Middle frontal gyrus (tissue), 1 donor: ENCODE data around the gene TPM1.
"Not testable (repeated sequence)": the region's sequence is repeated elsewhere in the genome, so short reads cannot be mapped to it uniquely, and the experiment has no call there.

Experiments
- DNase-seq: peaks from one replicate; pipeline ENCODE4 v3.0.0-alpha.2; 2015; ENCODE audit warnings: low spot score; ENCODE audit errors: extremely low spot score

The TPM1 gene

DNA sequence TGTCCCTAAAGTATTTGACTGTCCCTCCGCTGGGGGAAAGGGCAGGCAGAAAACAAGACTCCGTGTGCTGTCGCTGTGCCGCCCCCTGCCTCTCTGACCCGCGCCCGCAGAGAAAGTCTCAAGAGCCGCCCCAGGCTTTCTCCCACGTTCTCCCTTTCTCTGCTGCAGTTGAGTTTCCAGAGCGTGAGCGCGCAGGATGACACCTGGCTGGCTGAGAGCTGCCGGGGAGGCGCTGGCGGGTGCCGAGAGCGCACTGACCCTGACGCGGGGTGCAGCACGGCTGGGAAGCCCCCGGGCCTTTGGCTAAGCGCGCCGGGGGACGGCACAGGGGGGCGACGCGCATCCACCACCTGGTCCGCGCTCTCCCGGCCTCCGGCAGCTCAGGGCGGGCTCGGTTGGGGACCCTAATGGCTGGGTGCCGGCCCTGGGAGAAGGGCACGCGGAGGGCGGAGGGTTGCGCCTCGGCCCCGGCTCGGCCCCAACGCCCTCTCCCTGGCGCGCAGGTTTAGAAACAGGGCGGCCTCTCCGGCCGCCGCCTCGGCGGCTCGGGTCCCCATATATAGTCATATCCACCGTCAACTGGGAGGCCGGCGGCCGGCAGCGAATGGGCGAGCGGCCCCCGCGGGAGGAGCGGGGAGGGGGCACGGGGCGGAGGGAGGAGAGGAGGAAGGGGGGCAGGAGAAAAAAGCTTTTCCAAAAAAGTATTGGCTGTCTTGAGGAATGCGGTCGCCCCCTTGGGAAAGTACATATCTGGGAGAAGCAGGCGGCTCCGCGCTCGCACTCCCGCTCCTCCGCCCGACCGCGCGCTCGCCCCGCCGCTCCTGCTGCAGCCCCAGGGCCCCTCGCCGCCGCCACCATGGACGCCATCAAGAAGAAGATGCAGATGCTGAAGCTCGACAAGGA lies at the start of gene TPM1:
TSS of gene TPM1 (plus strand) at position 774 of the 903 bp plus-strand sequence. CDS start at position 857, 83 bp downstream.
- no peak for DNase-seq

DNA sequence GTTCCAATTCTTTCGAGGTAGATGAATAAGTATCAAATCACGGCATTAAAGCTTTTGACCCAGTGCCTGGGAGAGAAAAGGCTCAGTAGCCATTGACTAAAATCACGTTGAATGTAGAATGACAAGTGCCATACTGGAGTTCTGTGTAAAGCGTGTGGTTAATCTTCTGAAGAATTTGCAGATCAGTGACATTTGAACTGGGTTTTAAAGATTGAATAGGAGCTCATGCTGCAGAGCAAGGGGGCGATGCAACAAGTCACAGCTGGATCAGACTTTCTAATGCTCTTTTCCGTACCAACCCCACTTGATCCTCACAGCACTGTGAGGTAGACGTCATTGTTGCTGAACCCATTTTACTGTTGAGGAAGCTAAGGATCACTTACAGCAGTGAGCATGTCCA lies 49.5 kb upstream of the TPM1 start:
- no peak for DNase-seq

DNA sequence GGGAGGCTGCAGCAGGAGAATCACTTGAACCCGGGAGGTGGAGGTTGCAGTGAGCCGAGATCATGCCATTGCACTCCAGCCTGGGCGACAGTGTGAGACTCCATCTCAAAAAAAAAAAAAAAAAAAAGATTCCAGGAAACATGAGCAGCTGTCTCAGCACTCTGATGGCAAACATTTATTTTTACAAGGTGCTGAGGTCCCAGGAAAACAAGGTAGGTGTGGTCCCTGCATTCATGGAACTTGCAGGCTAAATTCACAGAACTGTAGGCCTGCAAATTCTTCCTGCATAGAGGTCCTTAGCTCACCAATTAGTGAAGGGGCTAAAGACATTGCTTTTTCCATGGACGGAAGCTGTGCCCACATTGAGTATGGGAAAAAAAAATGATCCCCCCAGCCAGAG lies 48.9 kb upstream of the TPM1 start:
- DNase-seq = not testable (repeated sequence)

DNA sequence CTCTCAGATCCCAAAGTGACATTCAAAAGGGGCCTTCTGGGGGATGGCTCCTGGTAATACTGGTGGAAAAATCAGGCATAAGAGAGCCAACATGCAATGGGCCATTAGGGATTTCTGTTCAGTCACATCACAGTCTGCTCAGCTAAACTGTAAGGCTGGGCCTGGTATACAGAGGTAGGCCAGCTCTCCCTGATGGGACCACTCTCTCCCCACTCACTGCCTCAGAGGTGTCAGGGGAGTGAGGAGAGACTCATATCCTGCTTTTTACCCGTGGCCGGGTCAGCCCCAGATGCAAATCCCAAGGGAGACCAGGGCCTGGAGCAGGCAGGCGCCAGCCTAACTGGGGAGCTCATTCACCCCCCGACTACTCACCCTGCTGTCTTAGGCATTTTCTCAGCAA lies 48.1 kb upstream of the TPM1 start:
- no peak for DNase-seq

DNA sequence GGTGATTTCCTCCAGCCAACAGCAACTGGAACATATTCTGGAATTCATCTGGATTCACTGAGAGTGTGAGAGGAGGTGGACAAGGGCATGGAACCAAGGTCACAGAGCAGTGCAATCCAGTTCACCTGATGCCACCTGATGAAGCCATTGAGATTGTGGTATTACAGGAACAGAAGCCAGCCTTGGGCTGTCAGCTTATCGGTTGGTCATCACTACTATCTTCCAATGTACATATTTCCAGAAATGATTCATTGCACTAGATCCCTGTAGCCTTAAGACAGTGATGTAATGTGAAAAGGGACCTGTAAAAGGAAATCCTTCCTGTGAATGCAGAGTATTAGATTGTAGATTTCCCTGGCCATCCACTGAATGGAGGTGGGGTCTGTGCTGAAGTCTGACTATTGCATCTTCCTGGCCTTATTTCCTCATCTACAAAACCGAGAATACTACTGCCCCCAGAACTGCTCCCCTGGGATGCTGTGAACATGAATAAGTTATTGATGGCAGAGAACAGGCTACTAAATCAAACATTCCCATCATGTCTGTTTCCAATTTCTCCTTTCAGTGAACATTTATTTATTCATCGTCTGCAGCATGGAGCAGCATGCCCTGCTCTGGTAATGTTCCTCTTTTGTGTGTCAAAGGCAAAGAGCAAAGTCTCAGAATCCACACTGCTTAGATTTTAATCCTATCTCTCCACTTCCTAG lies 47.4 kb upstream of the TPM1 start:
- no peak for DNase-seq

DNA sequence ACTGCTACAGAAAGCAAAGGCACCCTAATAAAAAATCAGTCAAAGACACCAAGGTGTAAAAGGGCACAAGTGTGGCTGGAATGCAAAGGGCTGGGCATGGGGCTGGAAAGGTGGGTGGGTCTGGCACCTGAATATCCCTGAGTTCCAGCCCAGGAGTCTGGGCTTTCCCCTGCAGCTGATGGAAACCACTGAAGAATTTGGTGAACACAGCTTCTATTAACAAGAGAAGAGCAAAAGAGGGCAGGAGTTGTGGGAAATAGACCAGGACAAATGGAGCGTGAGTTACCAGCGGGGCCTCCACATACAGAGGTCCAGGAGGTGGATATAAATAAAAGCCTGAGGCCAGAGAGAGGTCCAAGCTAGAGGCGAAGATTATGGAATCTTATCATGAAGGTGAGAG lies 45.1 kb upstream of the TPM1 start:
- no peak for DNase-seq

DNA sequence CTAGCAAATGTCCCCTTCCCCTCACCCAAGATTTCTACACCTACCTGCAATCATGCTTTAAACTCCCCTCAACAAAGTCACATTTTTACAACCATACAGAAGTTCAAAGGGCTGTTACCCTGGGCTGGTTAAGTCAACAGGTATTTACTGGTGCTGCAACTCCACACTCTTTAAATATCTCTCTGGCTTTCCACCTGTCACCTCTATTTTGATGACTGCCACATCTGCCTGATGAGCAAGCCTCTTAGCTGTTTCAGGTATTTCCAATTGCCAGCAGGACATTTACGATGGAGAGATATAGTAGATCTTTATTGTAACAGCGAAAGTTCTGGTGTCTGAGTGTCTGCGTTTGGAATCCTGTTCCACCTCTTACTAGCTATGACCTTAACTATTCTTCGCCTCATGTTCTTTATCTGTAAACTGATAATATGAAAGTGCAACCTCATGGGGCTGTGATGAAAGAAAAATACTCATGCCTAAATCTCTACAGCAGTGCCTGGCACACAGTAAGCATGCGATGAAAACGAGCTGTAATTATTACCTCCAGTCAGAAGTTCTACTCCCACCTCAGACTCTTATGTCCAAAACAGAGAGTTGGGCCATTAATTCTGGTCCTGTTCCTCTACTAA lies 44.2 kb upstream of the TPM1 start:
- no peak for DNase-seq

DNA sequence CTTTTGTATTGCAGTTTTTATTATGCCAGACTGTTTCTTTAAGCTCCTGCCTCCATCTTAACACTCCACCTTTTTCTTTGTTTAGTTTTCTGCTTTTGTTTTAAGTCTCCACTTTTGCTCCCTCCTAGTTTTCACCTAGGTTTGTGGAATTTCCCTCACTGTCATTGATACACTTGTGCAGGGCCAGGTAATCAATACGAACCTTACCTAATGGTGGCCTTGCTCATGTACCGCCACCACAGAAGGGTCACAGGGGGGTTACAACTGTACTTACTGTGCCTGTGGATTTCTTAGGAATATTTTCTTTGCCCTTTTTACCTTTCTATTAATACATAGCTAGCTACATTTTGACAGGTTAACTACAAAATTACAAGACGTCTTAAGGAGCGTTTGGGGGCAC lies 43.4 kb upstream of the TPM1 start:
- DNase-seq = no peak

DNA sequence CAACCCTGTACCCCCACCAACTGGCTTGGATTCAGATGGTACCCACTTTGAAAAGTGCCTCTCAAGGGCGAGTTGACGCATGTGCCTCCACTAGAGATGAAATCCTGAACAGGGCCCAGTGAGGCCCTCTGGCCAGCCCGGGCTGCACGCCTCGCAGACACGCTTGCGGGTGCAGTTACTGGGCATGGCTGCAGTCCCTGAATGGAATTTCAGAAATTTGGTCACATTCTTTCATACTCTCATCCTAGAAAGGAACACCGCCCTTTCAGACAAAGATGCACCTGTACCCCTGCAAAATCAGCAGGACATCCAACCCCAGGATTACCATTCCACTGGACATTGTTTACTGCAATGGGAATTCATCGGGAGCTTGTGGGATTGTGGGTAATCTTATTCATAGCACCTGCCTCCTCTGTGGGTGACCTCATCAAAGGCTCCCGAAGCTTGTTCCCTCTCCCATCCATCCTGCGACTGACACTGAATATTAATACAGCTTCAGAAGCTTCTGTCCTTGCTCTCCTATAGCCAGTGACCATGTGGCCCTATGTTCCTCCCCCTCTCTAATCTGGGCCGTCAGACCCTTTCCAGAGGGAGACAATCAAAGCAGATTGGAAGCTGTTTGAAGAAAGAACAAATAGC lies 42.5 kb upstream of the TPM1 start:
- no peak for DNase-seq

DNA sequence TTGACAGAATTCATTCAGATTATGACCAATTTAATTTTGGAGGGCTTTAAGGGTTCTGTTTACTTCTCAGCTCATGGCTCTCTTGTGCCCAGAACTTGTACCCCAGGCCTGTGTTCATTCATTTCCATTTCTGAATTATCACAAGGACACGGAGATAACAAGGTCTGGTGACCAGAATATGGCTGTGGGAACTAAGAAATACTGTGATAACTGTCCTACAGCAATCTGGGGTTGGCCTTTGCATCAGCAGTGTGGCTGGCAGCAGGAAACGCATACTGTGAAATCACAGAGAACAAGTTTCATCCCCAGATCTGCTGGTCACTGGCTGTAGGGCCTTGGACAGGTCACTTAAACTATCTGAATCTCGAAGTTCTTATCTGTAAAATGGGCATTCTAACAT lies 41.8 kb upstream of the TPM1 start:
- DNase-seq = no peak

DNA sequence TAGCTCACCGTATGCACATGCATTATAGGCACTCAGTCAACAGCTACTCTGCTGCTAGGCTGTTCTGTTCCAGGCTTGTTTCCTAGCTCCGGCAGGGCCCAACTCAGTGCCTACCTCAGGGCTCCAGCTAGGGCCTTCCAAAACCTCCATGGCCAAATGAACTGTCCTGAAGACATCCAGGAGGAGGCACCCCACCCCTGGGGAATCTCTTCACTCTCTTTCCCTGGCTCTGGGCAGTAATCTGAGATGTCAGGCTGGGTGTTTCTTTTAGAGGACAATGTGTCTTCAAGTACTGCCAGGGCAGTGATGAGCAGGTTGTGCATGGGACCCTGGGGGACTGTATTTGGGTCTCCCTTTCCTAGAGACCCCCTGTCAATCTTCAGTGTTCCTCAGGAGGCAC lies 38.3 kb upstream of the TPM1 start:
- DNase-seq = no peak

DNA sequence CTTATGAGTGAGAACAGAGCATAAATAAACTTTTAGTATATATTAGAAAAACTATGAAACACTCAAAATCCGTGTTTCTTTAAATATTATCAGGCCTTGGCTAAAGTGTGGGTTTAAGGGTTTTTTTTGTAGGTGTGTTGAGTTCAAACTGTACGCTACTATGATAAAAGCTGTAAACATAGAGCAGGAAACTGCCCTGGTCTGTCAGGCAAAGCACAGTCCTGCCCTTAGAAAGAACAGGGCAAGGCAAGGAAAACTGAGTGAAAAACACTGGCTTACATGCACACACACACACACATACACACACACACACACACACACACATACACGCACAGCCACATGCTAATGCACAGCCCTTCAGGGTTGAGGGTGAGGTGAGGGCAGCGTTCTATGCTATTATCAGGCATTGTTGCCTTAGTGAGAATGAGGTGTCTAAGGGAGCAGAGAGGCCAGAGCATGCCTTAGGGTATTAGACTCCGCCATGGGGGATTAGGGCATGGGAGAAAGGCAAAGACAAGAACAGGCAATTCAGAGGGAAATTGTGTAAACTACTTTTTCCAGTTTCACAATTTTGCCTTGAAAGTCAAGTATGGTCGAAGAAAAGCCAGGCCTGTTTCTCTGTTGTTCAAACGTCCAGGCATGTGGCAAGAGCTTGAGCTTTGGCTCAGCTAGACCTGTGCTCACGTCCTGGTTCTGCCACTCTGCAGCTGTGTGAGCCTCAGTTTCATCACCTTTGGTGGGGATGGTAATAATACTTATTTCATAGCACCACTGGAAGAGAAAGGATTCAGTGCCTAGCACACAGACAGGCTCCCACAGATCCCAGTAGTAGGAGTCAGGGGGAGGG lies 36.3 kb upstream of the TPM1 start:
- DNase-seq = no peak

DNA sequence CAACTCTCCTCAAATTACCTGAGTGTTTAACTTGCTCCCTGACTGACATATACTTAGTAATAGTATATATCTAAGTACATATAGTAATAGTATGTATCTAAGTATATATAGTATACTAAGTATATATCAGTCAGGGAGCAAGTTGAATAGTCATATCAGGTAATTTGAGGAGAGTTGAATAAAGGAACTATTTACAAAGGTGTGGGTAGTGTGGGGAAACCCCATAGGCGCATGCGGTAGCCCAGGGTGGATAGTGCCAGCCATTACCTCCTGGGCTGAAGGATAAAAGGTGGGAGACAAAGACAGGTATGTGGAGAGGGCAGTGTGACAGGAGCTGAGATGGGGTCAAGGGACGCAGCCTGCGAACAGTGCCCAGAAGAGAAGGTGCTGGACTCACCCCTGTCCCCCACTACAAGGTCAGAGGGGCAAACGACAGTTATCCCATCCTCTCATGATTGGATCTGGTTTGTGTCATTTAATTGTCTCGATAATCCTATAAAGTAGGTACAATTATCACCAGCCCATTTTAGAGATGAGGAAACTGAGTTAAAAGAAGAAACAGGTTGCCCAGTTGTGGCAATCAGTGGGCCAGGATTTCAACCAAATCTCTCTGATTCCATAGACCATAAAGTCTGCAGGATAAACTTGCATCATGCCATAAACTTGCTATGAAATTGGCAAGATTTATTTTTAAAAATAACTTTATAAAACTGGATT lies 34.1 kb upstream of the TPM1 start:
- DNase-seq = no peak

DNA sequence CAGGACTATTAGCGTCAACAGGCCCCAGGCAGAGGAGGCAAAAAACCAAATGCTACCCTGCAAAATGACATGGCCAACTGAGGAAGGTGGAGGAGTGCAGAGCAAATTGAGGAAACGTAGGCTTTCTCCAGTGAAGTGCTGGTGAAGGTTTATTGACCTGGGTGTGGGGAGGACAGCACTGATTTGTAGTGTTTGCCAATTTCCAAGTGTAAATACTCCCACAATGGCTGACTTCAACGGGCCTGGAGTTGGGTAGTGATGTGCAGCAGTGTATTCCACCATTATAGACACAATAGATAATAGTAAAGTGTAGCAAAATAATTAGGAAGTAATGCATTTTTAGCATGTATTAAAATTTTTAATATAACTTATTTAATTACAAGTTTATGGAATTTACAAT lies 32.2 kb upstream of the TPM1 start:
- no peak for DNase-seq

DNA sequence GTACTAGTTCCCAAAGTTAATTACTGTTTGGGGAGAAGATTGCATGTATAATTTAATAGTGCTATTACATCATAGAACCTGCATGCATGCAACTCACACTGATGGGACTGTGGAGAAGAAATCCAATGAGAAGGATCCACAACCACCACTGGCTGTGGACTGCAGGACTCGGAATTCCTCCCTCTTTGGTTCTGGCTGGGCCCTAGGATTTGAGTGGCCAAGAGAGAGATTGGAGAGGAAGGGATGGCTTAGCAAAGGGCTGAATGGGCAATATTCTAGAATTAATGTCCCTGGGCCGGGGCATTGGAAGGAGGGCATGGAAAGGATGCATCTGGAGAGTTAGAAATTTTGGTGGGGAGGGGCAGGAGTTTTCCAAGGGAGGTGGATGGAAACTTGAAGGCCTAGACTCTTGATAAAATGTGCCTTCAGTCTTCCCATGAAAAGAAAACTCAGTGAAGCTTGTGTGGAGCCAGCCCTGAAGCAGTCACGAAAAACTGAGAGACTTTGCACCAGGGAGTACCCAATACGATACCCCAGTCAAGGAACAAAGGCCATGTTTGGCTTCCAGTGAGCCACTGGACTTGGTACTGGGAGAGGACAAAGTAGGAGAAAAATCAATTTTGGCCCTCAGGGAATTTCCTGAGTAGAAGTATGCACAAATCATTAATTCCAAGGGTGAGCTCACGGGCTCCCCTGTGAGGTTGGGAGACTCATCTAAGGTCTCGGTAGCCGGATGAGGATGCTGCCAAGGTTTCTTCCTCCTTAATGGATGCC lies 31.4 kb upstream of the TPM1 start:
- DNase-seq = no peak

DNA sequence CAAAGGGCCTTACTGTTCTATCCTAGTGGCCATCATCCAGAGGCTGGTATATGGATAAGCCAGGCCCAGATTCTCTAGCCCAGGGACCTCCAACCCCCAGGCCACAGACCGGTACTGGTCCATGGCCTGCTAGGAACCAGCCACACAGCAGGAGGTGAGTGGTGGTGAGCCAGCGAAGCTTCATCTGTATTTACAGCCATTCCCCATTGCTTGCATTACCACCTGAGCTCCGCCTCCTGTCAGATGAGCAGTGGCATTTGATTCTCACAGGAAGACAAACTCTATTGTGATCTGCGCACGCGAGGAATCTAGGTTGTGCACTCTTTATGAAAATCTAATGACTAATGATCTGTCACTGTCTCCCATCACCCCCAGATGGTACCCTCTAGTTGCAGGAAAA lies 30.1 kb upstream of the TPM1 start:
- DNase-seq = no peak

DNA sequence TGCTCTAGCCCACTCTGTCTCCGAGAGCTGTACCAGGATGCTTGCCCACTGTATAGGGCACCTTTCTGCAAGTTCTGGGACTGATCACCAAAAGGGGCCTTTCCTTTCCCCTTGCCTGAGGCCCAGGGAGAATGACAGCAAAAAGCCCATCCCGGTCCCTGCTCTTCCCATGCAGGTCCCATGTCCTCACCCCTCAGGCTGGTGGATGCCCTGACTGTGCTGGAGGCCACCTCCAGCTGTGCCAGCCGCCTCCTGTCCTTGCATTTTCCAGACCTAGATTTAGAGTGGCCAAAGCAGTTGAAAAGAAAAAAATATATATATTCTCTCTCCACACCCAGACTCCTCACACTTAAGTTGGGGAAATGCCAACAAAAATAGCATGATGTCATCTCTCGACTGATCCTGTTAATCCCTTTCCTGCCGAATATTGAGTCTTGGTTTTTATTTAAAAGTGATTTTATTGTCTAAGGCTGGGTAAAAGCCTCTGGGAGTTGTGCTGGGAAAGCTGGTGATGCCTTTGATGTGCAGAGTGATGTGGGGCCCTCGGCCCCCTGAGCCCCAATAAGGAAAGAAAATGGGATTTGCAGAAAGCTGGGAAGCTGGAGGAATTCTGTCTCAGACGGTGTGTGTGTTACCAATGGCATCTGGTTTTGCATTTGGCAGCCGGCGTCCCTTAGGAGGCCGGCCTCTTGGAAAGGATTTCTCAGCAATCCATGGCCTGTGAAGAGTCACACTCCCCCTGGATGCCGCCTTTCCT lies 29.3 kb upstream of the TPM1 start:
- no peak for DNase-seq

DNA sequence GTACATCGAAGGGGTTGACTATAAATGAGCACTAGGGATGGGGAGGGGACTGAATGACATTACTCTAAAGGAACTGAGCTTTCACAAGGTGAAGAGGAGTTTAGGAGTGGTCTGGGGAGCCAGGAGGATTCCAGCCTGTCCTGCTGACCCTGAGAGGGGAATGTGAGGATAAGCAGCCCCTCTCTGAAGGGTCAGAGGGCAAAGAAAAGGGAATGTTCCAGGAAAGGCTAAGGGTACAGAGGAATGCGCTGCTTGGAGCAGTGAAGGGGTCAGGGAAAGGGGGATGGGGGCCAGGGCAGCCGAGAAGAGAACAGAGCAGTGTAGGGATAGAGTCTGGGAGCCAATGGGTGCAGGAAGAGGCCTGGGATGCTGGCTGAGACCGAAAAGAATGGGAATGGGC lies 28.0 kb upstream of the TPM1 start:
- DNase-seq = no peak

DNA sequence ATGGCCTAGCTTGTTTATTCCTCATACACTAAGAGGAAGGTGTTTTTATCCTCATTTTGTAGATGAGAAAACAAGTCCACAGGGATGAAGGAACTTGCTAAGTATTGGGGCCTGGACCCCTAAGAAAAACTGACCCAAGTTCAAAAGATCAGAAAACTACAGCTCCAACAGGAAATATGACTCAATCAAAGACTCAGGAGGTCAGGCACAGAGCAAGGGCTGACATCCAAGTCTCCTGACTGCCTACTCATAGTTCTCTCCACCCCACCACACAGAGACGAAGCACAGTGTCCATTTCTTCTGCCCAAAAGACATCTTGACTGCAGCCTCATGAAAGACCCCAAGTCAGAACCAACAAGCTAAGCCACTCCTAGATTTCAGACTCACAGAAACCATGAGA lies 26.9 kb upstream of the TPM1 start:
- no peak for DNase-seq
